Measurements from ENCODE around the gene XRN1.

- no peak for TF ChIP-seq CTCF (IDR thresholded peaks at IDR 0.05)
- TF ChIP-seq POLR2A (IDR thresholded peaks at IDR 0.05), result no peak
These were observed 115.4 kb downstream of the XRN1 start for GRCh38 chr3:142332390-142332789.
